SK-N-SH (cell line): ENCODE results near the gene TMEM117. TPM values are rescaled to one million over a fixed set of nuclear protein-coding genes. Genes with fewer than 3 reads are reported as not detected.

Experiments
- CTCF ChIA-PET: fragments of 300-600, 350-600 bp; formaldehyde crosslinking; extraction: SDS; loops from one replicate; lab custom pipeline; 2021; lab: Yijun Ruan, JAX
- POLR2A ChIA-PET: fragments of 350-600 bp; sonication (Branson Sonifier 250); formaldehyde crosslinking; extraction: SDS; loops from one replicate; lab custom pipeline; 2020; ENCODE audit warnings: antibody characterized with exemption, inconsistent platforms; lab: Yijun Ruan, JAX
- DNase-seq: peaks from one replicate; pipeline ENCODE4 v3.0.0; 2012
- H2AFZ ChIP-seq: fragments of 200-600 bp; sonication (generic); 2 replicates; pipeline ENCODE4 v1.8.1; 2016; ENCODE audit warnings: antibody characterized with exemption, mild to moderate bottlenecking, low read depth
- H3F3A ChIP-seq: fragments of 200-600 bp; sonication (generic); replicated peaks from 2 replicates; pipeline ENCODE3; 2016; ENCODE audit warnings: antibody characterized with exemption, mild to moderate bottlenecking; ENCODE audit not compliant: insufficient read depth
- H3K27ac ChIP-seq, 2 experiments: fragments of 200-500 bp in 1 of 2; fragments of 200-600 bp in 1 of 2; sonication (Bioruptor generic) in 1 of 2; sonication (generic), shearing (Covaris generic) in 1 of 2; 2 replicates each; pipeline versions ENCODE4 v1.5.1 to v1.6.1; 2014 to 2016; ENCODE audit warnings: low read depth in 2 of 2, inconsistent platforms in 1 of 2, low read length in 1 of 2, mild to moderate bottlenecking in 1 of 2, mixed read lengths in 1 of 2
- H3K27me3 ChIP-seq: fragments of 200-600 bp; sonication (generic), shearing (Covaris generic); 2 replicates; pipeline ENCODE4 v1.6.1; 2016; ENCODE audit warnings: mixed run types; ENCODE audit not compliant: insufficient read depth
- H3K36me3 ChIP-seq, 2 experiments: fragments of 200-500 bp in 1 of 2; fragments of 200-600 bp in 1 of 2; sonication (Bioruptor generic) in 1 of 2; sonication (generic) in 1 of 2; replicated peaks in 1 of 2; 2 replicates each; pipeline versions ENCODE3 to v1.5.1; 2014 to 2016; ENCODE audit warnings: low read length in 1 of 2, mild to moderate bottlenecking in 1 of 2; ENCODE audit not compliant: insufficient read depth in 2 of 2, control insufficient read depth in 1 of 2
- H3K4me1 ChIP-seq, 2 experiments: fragments of 200-500 bp in 1 of 2; fragments of 200-600 bp in 1 of 2; sonication (Bioruptor generic) in 1 of 2; sonication (generic), shearing (Covaris generic) in 1 of 2; 2 replicates each; pipeline versions ENCODE4 v1.5.1 to v1.6.1; 2014 to 2016; ENCODE audit warnings: low read depth in 1 of 2, low read length in 1 of 2, mixed run types in 1 of 2; ENCODE audit not compliant: insufficient read depth in 2 of 2, control insufficient read depth in 1 of 2
- H3K4me2 ChIP-seq: fragments of 200-600 bp; sonication (generic), shearing (Covaris generic); 2 replicates; pipeline ENCODE4 v1.6.1; 2017; ENCODE audit warnings: mixed run types
- H3K4me3 ChIP-seq, 2 experiments: fragments of 200-500 bp in 1 of 2; fragments of 200-600 bp in 1 of 2; sonication (Bioruptor generic) in 1 of 2; sonication (generic), shearing (Covaris generic) in 1 of 2; 2 replicates each; pipeline versions ENCODE4 v1.5.1 to v1.8.1; 2014 to 2016; ENCODE audit warnings: low read depth in 2 of 2, inconsistent platforms in 1 of 2, low read length in 1 of 2, mild to moderate bottlenecking in 1 of 2, mixed read lengths in 1 of 2, moderate library complexity in 1 of 2
- H3K79me2 ChIP-seq: fragments of 200-600 bp; sonication (generic); 2 replicates; pipeline ENCODE4 v1.8.1; 2017; ENCODE audit warnings: mild to moderate bottlenecking; ENCODE audit not compliant: insufficient read depth
- H3K9ac ChIP-seq: fragments of 200-600 bp; sonication (generic); 2 replicates; pipeline ENCODE4 v1.6.1; 2017; ENCODE audit warnings: mixed run types
- H3K9me2 ChIP-seq: fragments of 200-600 bp; sonication (generic); 2 replicates; pipeline ENCODE4 v1.6.1; 2017; ENCODE audit warnings: mixed run types
- H3K9me3 ChIP-seq: fragments of 200-600 bp; sonication (generic); 2 replicates; pipeline ENCODE4 v1.6.1; 2017; ENCODE audit warnings: mixed run types, mild to moderate bottlenecking, moderate library complexity
- H4K20me1 ChIP-seq: fragments of 200-600 bp; sonication (generic); 2 replicates; pipeline ENCODE4 v1.6.1; 2017; ENCODE audit warnings: mild to moderate bottlenecking, mixed run types; ENCODE audit not compliant: insufficient read depth
- EP300 ChIP-seq, 2 experiments: IDR thresholded peaks; 2 replicates each; pipeline versions ENCODE4 v1.4.0 to v1.6.1; 2012; ENCODE audit warnings: borderline replicate concordance in 1 of 2, low read depth in 1 of 2, low read length in 1 of 2
- EZH2phosphoT487 ChIP-seq: fragments of 200-600 bp; sonication (generic); IDR thresholded peaks from 2 replicates; pipeline ENCODE4 v1.6.1; 2017; ENCODE audit warnings: low read depth, mixed run types, mild to moderate bottlenecking, antibody characterized with exemption, moderate library complexity, borderline replicate concordance
- FOSL2 ChIP-seq: IDR thresholded peaks from 2 replicates; pipeline ENCODE4 v1.4.0; 2012; ENCODE audit warnings: low read depth, mild to moderate bottlenecking, moderate library complexity, borderline replicate concordance
- FOXJ3 ChIP-seq: sonication (generic); formaldehyde crosslinking; IDR thresholded peaks from 2 replicates; pipeline ENCODE4 v1.5.1; 2020; ENCODE audit warnings: mild to moderate bottlenecking, missing genetic modification reagents
- FOXM1 ChIP-seq: IDR thresholded peaks from 2 replicates; pipeline ENCODE4 v1.4.0; 2012; ENCODE audit warnings: low read depth, mild to moderate bottlenecking
- GABPA ChIP-seq: IDR thresholded peaks from 2 replicates; pipeline ENCODE4 v1.4.0; 2012; ENCODE audit warnings: low read depth, mild to moderate bottlenecking
- GATA2 ChIP-seq: sonication (generic); formaldehyde crosslinking; IDR thresholded peaks from 2 replicates; pipeline ENCODE4 v1.5.0; 2020; ENCODE audit warnings: mild to moderate bottlenecking, missing genetic modification reagents
- JUND ChIP-seq: IDR thresholded peaks from 2 replicates; pipeline ENCODE4 v1.4.0; 2012
- MAX ChIP-seq: IDR thresholded peaks from 2 replicates; pipeline ENCODE4 v1.4.0; 2012; ENCODE audit warnings: low read depth
- MEF2A ChIP-seq: IDR thresholded peaks from 2 replicates; pipeline ENCODE4 v1.4.0; 2012; ENCODE audit warnings: low read depth, borderline replicate concordance
- MXI1 ChIP-seq: IDR thresholded peaks from 2 replicates; pipeline ENCODE4 v1.6.1; 2012; ENCODE audit warnings: mild to moderate bottlenecking, low read depth, low read length, improper control_type of control experiment
- NRF1 ChIP-seq: IDR thresholded peaks from 2 replicates; pipeline ENCODE4 v1.6.1; 2012; ENCODE audit warnings: low read depth, mild to moderate bottlenecking, low read length
- RCOR1 ChIP-seq: fragments of 150-350 bp; IDR thresholded peaks from 2 replicates; pipeline ENCODE4 v1.6.1; 2017; ENCODE audit warnings: antibody characterized with exemption, low read length
- TAF1 ChIP-seq: IDR thresholded peaks from 2 replicates; pipeline ENCODE4 v1.6.1; 2012; ENCODE audit warnings: low read depth, mild to moderate bottlenecking, low read length, moderate library complexity, borderline replicate concordance
- TEAD4 ChIP-seq: IDR thresholded peaks from 2 replicates; pipeline ENCODE4 v1.4.0; 2012; ENCODE audit warnings: mild to moderate bottlenecking, borderline replicate concordance; ENCODE audit not compliant: insufficient read depth
- USF1 ChIP-seq: IDR thresholded peaks from 2 replicates; pipeline ENCODE4 v1.4.0; 2012; ENCODE audit warnings: low read depth, borderline replicate concordance
- USF2 ChIP-seq: fragments of 150-350 bp; IDR thresholded peaks from 2 replicates; pipeline ENCODE4 v1.6.1; 2017; ENCODE audit warnings: antibody characterized with exemption, low read length, low read depth, borderline replicate concordance
- YY1 ChIP-seq: IDR thresholded peaks from 2 replicates; pipeline ENCODE4 v1.4.0; 2012; ENCODE audit warnings: low read depth, mild to moderate bottlenecking
- ZBTB33 ChIP-seq: IDR thresholded peaks from 2 replicates; pipeline ENCODE4 v1.4.0; 2012; ENCODE audit warnings: low read depth, borderline replicate concordance
- whole genome bisulfite sequencing: methylation state at CpG from one replicate; pipeline ENCODE4 v1.1.6; 2017; ENCODE audit warnings: low lambda C conversion rate; 5-methylcytosine and 5-hydroxymethylcytosine counted together
- polyA plus RNA-seq, 3 experiments: library from polyadenylated mRNA; depleted of rRNA; stranded (reverse); fragments of >200 nt; gene quantifications; 2 replicates each; pipeline ENCODE4 v1.2.3, GENCODE V29; 2012

The TMEM117 gene
- polyA plus RNA-seq, 1 of the 3 experiments (the other 2 are of a cell fraction): 0.81 TPM

GRCh38 chr12:44357494-44357893, 521.6 kb downstream of the TMEM117 start:
- Histone ChIP-seq H3K4me3 (no peak overlapping the region), H3K9ac (no peak overlapping the region), H3K27ac (no peak overlapping the region), H3K9me3 (no peaks in the 10 kb centered on the region), H3K79me2 (no peaks in the 10 kb centered on the region), H4K20me1 (no peaks in the 10 kb centered on the region), H3K9me2 (no peaks in the 10 kb centered on the region), H3K27me3 (no peaks in the 10 kb centered on the region), H3F3A (no peaks in the 10 kb centered on the region), H3K36me3 (no peaks in the 10 kb centered on the region), H3K4me2 (no peak overlapping the region), H2AFZ (no peak overlapping the region), H3K4me1 (no peaks in the 10 kb centered on the region; a peak in 1 of 4 replicates)
- ChIA-PET POLR2A (no interaction called here), CTCF (no interaction called here)
- no peak for TF ChIP-seq NRF1
- no peak for TF ChIP-seq MXI1
- no peak for TF ChIP-seq EZH2phosphoT487
- TF ChIP-seq YY1: no peak
- no peak for TF ChIP-seq EP300 (IDR thresholded peaks at IDR 0.05; ENCODE audit: borderline replicate concordance in 1 of 2, low read depth in 1 of 2, low read length in 1 of 2)
- no peak for TF ChIP-seq FOXJ3 (CRISPR knock-in tag)
- TF ChIP-seq TAF1: no peak
- TF ChIP-seq RCOR1: no peak
- no peak for TF ChIP-seq TEAD4
- no peak for TF ChIP-seq ZBTB33
- TF ChIP-seq MEF2A: no peak
- no peak for TF ChIP-seq FOSL2
- no peak for TF ChIP-seq JUND
- DNase-seq: no peak
- 78% methylated on average over 2 of the region's 2 CpGs for WGBS

- CTCF ChIA-PET: interaction anchor here (0.9 kb wide), 1 partner anchor 21 kb away, joined by 4 read pairs; no protein-coding TSS in a partner anchor
- Histone ChIP-seq H3K27ac (no peak overlapping the region), H3K9me3 (no peaks in the 10 kb centered on the region), H3K79me2 (no peaks in the 10 kb centered on the region), H3K36me3 (no peaks in the 10 kb centered on the region), H3K4me3 (no peak overlapping the region), H3K9ac (no peak overlapping the region), H3K9me2 (no peaks in the 10 kb centered on the region)
- no peak for TF ChIP-seq MEF2A
- no peak for TF ChIP-seq GABPA
- no peak for TF ChIP-seq EP300 (IDR thresholded peaks at IDR 0.05; ENCODE audit: borderline replicate concordance in 1 of 2, low read depth in 1 of 2, low read length in 1 of 2)
- TF ChIP-seq MXI1: no peak
- no peak for TF ChIP-seq MAX
- no peak for TF ChIP-seq EZH2phosphoT487
- no peak for TF ChIP-seq RCOR1
- no peak for TF ChIP-seq GATA2 (CRISPR knock-in tag)
- TF ChIP-seq YY1: no peak
- TF ChIP-seq NRF1: no peak
- no peak for TF ChIP-seq USF2
- TF ChIP-seq ZBTB33: no peak
- no peak for TF ChIP-seq USF1
- no peak for TF ChIP-seq FOXM1
- TF ChIP-seq, all 33 proteins: peak for 0
- Histone ChIP-seq H3K4me2 (no peak overlapping the region), H2AFZ (no peak overlapping the region), H3F3A (no peaks in the 10 kb centered on the region), H3K4me1 (no peaks in the 10 kb centered on the region; a peak in 1 of 4 replicates), H3K27me3 (no peaks in the 10 kb centered on the region), H4K20me1 (no peaks in the 10 kb centered on the region)
- WGBS: 69% methylated on average over 1 of the region's 1 CpG
- no peak for DNase-seq
- POLR2A ChIA-PET: no interaction called here
These were observed 522.8 kb downstream of the TMEM117 start for GRCh38 chr12:44358636-44359035.
